Measurements from ENCODE around the gene GPHA2.

DNA sequence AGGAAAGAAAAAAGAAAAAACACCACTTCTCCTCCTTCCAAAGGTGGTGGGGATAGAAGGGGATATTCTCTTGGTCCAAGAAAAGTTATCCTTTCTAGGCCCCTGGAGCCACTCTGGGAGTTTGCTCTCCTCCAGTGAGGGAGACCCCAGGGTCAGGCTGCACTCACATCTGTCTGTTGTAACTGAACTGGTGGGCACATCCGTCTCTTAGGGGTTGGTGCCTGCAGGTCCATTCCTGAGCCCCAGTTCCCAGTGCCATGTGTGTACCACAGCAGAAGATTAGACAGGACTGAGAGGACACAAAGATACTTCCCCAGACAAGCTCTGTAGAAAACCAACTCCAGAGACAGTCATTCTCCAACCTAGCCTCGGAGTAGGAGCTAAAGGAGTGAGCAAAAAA is 15.6 kb downstream of the GPHA2 start:
- TF ChIP-seq, protein P1, sequence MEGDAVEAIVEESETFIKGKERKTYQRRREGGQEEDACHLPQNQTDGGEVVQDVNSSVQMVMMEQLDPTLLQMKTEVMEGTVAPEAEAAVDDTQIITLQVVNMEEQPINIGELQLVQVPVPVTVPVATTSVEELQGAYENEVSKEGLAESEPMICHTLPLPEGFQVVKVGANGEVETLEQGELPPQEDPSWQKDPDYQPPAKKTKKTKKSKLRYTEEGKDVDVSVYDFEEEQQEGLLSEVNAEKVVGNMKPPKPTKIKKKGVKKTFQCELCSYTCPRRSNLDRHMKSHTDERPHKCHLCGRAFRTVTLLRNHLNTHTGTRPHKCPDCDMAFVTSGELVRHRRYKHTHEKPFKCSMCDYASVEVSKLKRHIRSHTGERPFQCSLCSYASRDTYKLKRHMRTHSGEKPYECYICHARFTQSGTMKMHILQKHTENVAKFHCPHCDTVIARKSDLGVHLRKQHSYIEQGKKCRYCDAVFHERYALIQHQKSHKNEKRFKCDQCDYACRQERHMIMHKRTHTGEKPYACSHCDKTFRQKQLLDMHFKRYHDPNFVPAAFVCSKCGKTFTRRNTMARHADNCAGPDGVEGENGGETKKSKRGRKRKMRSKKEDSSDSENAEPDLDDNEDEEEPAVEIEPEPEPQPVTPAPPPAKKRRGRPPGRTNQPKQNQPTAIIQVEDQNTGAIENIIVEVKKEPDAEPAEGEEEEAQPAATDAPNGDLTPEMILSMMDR (IDR thresholded peaks at IDR 0.05): no peak
- TF ChIP-seq POLR2A (IDR thresholded peaks at IDR 0.05): no peak
